ENCODE results near the gene CYP1B1. TPM values are rescaled to one million over a fixed set of nuclear protein-coding genes. Genes with fewer than 3 reads are reported as not detected.

Gene CYP1B1
- total RNA-seq, 1 experiment from 2014 or later: 1.3 TPM

DNA sequence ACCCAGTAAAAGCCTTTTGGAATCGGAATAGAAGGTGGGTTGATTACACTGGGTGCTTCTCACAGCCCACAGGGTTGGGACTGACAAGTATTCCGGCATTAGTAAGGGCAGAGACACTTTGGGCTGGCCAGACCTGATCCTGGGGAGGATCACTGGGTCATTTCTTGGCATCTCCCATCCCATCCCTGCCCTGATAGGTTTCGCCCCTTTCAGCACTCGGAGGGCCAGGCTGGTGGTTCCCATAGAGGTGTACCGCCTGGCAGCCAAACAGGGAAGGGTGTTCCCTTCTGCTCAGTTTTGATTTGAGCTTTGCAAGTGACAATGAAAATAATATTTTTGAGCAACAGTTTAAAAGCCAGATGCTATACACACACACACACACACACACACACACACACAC, 37.3 kb downstream of the CYP1B1 start:
- H3K27me3 ChIP-seq (replicated peaks; ENCODE audit: control insufficient read depth, insufficient read depth, low read length): no peaks in the 10 kb centered on the region
- no peaks in the 10 kb centered on the region for H3K9me3 Mint-ChIP-seq (ENCODE audit: unreplicated experiment)
- intact Hi-C loops (cut with micrococcal nuclease; ENCODE audit: unreplicated experiment): no loop called here
- no peaks in the 10 kb centered on the region for H3K4me1 ChIP-seq
- no peak overlapping the region for H3K4me3 Mint-ChIP-seq (ENCODE audit: unreplicated experiment)
- no peaks in the 10 kb centered on the region for H3K36me3 ChIP-seq (ENCODE audit: control insufficient read depth, insufficient read depth, low read length)
- TF ChIP-seq CTCF (IDR thresholded peaks at IDR 0.05; ENCODE audit: insufficient read depth in 1 of 2, low read depth in 1 of 2, low read length in 1 of 2, severe bottlenecking in 1 of 2, unreplicated experiment in 1 of 2): no peak
- POLR2A ChIA-PET: no interaction called here
- H3K9me3 ChIP-seq: no peaks in the 10 kb centered on the region
- H3K4me3 ChIP-seq (ENCODE audit: low read depth, low read length): no peak overlapping the region
- CTCF ChIA-PET: no interaction called here
- no TSS peak for BruUV-seq (replicated peaks)
- no peaks in the 10 kb centered on the region for H3K4me1 Mint-ChIP-seq (ENCODE audit: low read depth, unreplicated experiment)
- DNase-seq: no peak
- no peaks in the 10 kb centered on the region for H3K36me3 Mint-ChIP-seq (ENCODE audit: insufficient read depth, unreplicated experiment)
- H3K27ac Mint-ChIP-seq (ENCODE audit: unreplicated experiment): no peak overlapping the region
- H3K27me3 Mint-ChIP-seq (ENCODE audit: insufficient read depth, unreplicated experiment): no peaks in the 10 kb centered on the region

GRCh38 chr2:38037757-38038621, 38.0 kb downstream of the CYP1B1 start:
- Histone ChIP-seq H3K4me1 (no peaks in the 10 kb centered on the region), H3K4me3 (ENCODE audit: low read depth, low read length) (no peak overlapping the region), H3K27me3 (replicated peaks; ENCODE audit: control insufficient read depth, insufficient read depth, low read length) (no peaks in the 10 kb centered on the region), H3K36me3 (ENCODE audit: control insufficient read depth, insufficient read depth, low read length) (no peaks in the 10 kb centered on the region), H3K9me3 (no peaks in the 10 kb centered on the region)
- ChIA-PET POLR2A (no interaction called here), CTCF (no interaction called here)
- TF ChIP-seq CTCF (IDR thresholded peaks at IDR 0.05; ENCODE audit: insufficient read depth in 1 of 2, low read depth in 1 of 2, low read length in 1 of 2, severe bottlenecking in 1 of 2, unreplicated experiment in 1 of 2): no peak
- Mint-ChIP-seq H3K27ac (ENCODE audit: unreplicated experiment) (no peak overlapping the region), H3K4me1 (ENCODE audit: low read depth, unreplicated experiment) (no peaks in the 10 kb centered on the region), H3K36me3 (ENCODE audit: insufficient read depth, unreplicated experiment) (no peaks in the 10 kb centered on the region), H3K4me3 (ENCODE audit: unreplicated experiment) (no peak overlapping the region), H3K27me3 (ENCODE audit: insufficient read depth, unreplicated experiment) (no peaks in the 10 kb centered on the region), H3K9me3 (ENCODE audit: unreplicated experiment) (no peaks in the 10 kb centered on the region)
- intact Hi-C loops (cut with micrococcal nuclease; ENCODE audit: unreplicated experiment): no loop called here
- no TSS peak for BruUV-seq (replicated peaks)
- no peak for DNase-seq

DNA sequence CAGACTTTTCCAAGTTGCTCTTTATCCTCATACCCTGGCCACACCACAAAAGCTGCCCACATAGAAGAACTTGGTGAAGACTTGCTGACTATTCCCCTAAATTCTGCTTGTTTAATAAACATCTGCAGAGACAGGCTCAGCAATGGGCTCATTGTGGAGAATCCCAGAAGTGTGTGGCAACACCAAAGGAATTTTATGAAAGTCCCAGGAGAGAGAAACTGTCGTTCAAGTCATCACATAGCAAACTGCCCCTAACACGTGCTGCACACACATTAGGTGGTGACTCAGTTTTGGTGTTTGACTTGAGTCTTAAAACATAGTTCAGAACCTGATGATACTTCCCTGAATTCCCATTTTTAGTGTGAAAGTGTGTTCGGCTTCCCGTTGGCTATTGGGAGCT, 38.6 kb downstream of the CYP1B1 start:
- Mint-ChIP-seq H3K36me3 (ENCODE audit: insufficient read depth, unreplicated experiment) (no peaks in the 10 kb centered on the region), H3K27ac (ENCODE audit: unreplicated experiment) (no peak overlapping the region), H3K4me1 (ENCODE audit: low read depth, unreplicated experiment) (no peaks in the 10 kb centered on the region), H3K4me3 (ENCODE audit: unreplicated experiment) (no peak overlapping the region), H3K27me3 (ENCODE audit: insufficient read depth, unreplicated experiment) (no peaks in the 10 kb centered on the region), H3K9me3 (ENCODE audit: unreplicated experiment) (no peaks in the 10 kb centered on the region)
- no peak for TF ChIP-seq CTCF (IDR thresholded peaks at IDR 0.05; ENCODE audit: insufficient read depth in 1 of 2, low read depth in 1 of 2, low read length in 1 of 2, severe bottlenecking in 1 of 2, unreplicated experiment in 1 of 2)
- ChIA-PET CTCF (no interaction called here), POLR2A (no interaction called here)
- no peaks in the 10 kb centered on the region for H3K36me3 ChIP-seq (ENCODE audit: control insufficient read depth, insufficient read depth, low read length)
- no TSS peak for BruUV-seq (replicated peaks)
- H3K4me3 ChIP-seq (ENCODE audit: low read depth, low read length): no peak overlapping the region
- no peaks in the 10 kb centered on the region for H3K9me3 ChIP-seq
- intact Hi-C loops (cut with micrococcal nuclease; ENCODE audit: unreplicated experiment): no loop called here
- no peaks in the 10 kb centered on the region for H3K27me3 ChIP-seq (replicated peaks; ENCODE audit: control insufficient read depth, insufficient read depth, low read length)
- no peak for DNase-seq
- no peaks in the 10 kb centered on the region for H3K4me1 ChIP-seq
